HG02763 (cell line): ENCODE data around the gene HIGD2A.

Experiments
- ATAC-seq: cut with Tn5 transposase; IDR thresholded peaks from one replicate; pipeline ENCODE4 v1.9.1; 2021; ENCODE audit warnings: mild to moderate bottlenecking, moderate library complexity; ENCODE audit not compliant: unreplicated experiment

The HIGD2A gene

DNA sequence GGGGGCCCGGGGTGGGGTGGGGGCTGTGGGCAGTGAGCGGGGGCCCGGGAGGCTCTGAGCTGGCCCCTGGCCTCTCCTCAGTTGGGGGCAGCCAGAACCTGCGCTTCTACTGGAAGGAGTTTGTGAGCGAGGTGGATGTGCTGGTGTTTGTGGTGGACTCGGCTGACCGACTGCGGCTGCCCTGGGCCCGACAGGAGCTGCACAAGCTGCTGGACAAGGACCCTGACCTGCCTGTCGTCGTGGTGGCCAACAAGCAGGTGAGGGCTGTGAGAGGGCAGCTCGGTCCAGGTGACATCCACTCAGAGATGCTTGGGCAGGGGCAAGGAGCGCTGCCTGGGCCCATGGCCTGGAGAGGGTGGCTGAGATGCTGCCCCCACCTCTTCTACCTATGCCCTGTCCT is 19.8 kb upstream of the HIGD2A start:
- ATAC-seq: no peak

DNA sequence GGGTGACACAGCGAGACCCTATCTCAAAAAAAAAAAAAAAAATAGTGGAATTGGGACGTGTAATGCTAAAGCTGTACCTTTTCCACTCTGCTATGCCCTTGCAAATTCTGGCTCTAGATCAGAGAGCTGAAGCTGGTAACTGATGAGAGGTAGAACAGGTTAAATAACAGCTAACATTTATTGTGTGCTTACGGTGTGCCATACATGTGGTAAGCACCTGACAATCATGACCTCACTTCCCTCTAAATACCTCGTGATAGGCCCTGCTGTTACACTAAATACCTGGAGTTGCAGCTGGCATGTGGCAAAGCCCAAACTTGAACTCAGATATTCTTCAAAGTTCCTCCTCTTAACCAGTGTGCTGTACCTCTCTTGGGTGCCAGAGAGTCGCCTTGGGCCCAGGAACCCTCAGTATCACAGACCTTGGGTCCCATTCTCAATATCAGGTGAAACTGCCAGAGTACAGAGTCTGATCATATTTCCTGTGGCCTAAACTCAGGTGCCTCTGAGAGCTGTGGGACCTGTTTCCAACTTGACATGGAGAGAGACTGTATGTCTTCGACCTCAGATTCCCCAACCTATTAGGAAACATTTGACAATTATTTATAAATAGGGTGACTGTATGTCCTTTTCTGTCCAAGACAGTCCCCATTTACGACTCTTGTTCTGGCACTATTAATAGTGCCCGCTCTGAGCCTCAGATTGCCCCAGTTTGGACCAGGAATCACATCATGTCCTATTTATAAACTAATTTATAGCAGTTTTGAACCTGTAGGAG is 18.4 kb upstream of the HIGD2A start:
- ATAC-seq: no peak

DNA sequence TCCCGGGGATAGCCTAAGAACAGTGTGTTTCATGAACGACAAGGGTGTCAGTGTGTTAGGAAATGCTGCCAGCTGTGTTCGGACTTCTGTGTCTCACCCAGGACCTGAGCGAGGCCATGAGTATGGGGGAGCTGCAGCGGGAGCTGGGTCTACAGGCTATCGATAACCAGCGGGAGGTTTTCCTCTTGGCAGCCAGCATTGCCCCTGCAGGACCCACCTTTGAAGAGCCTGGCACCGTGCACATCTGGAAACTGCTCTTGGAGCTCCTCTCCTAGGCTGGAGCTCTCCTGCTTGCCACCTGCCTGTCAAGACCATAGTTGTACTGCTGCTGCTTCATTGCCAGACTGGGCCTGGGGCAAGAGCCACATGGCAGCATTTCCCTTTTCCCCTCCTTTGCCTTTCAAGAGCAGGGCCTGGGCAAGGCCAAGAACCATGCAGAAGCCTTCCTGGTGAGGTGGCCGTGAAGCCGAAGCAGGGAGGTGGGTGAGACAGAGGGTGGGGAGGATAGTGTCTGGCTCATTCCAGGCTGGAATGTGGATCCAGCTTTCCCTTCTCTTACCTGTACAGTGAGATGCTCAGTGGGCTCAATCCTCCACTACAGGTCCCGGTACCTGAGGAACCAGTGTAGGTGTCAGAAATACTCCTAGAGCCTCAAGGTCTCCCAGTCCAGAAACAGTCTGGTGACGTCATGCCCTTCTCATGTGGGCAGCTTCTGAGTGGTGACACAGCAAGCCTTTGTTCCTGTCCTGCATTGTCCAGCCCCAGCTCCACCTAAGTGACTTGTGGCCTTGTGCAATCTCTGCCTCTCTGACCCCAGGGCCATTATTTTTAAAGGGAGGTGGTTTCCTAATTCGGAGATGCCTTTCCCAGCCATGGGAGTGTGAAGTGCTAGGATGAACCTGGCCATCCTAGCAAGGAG is 16.7 kb upstream of the HIGD2A start:
- no peak for ATAC-seq

DNA sequence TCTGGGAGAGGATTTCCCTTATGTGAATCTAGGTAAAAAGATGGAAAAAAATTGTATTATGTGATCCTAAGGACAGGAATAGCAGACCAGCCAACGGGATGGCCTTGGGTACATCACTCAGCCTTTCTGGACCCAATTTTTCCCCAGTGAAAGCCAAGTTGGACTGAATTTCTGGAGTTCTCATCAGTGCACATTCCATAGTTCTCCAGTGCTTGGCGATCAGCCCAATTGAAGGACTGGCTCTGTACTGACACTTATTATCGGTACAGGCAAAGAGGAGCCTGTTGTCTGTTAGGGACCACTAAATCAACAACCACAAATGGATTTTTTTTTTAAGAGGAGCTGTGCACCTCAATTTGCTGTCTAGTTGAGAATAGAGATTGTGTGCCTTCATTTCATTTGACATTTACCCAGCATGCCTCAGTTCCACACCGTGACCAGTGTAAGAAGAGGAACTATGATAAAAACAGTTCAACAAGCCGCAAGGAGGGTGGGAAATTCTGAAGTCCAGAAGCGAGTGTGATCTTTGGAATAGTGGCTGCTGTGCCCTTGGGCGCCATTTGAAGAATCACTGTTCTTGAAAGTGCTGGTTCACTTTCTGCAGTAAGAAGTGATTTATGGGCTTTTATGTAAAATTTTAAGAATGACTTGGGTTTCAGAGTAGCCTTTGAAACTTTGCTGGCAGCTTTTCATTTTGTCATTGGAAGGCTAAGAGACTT is 15.3 kb upstream of the HIGD2A start:
- ATAC-seq: no peak

DNA sequence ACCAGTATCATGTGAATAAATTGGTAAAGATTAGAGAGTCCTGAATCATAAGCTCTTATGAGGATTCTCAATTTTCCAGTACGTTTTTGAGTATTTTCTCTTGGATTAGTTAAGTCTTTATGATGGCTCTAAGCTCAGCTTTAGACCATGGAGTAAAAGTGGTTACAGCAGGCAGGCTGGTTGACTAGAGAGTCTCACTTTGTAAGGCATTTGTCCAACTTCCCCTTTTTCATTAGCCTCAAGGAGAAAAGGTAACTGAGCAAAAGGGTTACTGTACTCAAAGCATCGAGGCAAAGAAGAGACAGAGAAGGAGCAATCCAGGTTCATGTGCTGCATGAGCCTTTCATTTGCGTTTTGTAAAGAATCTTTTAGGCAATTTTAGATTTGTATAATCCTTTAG is 8.7 kb upstream of the HIGD2A start:
- no peak for ATAC-seq

DNA sequence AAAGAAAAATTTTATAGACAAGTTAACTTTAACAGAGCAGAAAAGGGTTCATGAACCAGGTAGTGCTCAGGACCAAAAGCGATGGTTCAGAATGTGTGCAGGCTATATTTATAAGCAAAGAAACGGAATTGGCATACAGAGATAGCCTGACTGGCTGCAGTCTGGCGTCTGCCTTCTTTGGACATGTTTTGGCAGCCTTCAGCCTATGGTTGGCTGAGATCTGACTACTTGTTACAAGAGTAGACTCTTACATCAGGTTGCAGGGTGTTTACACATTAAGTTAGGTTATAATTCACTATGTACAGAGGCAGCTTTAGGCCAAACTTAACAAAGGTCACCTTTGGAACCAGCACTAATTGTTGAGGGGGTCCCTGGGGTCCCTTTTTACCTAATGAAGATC is 7.1 kb upstream of the HIGD2A start:
- no peak for ATAC-seq

DNA sequence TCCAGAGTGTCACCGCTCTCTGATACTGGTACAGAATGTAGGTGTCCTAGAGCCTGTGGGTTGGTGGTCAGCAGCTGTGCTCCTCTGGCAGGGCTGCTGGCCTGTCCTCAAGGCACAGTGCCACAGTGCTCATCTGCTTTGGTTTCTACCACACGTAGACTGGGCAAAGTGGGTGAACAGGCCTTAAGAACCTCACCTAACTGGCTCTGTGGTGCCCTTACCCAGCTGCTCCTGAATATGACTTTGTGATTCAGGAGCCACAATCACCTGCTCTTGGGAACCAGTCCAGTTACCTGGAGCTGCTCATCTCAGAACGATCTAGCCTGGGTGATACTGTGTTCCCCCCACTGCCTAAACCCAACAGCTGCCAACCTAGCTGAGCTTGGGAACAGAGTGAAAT is 6.6 kb upstream of the HIGD2A start:
- no peak for ATAC-seq

DNA sequence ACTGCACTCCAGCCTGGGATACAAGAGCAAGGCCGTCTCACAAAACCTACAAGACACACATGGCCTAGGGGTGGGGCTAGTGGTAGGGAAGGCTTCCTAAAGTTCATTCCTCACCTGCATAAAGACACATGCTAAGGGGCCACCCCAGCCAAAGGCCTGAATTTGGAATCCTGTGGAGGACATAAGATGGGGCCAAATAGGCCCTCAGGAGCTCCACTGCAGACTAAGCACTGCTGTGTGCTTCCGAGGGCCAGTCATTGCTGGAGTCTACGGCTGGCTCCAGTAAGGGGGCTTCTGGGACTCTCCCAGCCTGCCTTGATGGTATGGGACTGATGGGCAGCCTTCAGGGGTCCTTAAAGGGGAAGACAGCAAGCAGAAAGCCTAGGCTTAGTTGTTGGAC is 5.8 kb upstream of the HIGD2A start:
- ATAC-seq: no peak

DNA sequence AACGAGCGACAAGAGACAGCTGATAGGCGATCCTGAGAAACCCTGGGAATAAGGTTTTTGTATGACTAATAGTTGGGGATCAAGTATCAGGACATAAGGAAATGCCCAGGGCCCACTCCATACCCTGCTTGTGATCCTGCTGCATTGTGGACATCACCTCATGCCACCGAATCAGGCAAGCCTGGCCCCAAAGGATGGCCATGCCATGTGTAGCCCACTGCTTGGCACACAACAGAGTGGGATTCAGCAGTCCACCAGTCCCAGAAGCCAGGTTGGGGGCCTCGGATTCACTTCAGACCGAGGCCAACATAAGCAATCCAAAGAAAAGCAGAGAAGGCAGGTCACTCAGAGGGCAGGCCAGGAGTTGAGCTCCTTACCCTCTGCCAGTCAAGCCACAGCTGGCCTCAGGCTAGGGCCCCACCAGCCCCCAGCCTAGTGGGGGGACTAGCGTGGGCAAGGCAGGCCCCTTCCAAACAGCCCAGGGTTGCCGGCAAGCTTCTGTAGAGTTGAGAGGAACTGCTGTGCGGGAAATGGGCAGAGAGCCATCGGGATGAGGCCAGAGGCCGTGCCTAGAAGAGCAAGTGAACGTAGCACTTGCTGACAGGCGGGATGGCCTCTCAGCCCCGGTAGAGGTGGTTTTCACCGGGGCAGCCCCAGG is 5.2 kb upstream of the HIGD2A start:
- ATAC-seq: no peak

DNA sequence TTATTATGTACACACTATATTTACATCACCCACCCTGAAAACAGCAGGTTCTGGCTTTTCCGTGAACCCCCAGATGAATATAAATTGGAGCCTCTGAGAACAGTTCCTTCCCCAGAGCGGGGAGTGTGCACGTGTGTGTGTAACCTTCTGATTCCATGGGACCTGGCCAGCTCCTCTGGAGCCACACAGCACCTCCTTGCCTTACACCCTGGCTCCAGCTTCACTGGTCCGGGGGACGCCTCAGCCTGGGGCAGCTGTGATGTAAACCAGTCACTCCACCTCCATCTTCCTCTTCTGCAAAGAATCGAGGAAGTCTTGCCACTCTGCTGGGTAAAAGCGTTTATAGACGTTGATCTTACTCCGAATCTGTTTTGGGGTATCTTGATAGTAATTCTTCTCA is 4.6 kb upstream of the HIGD2A start:
- ATAC-seq: no peak

DNA sequence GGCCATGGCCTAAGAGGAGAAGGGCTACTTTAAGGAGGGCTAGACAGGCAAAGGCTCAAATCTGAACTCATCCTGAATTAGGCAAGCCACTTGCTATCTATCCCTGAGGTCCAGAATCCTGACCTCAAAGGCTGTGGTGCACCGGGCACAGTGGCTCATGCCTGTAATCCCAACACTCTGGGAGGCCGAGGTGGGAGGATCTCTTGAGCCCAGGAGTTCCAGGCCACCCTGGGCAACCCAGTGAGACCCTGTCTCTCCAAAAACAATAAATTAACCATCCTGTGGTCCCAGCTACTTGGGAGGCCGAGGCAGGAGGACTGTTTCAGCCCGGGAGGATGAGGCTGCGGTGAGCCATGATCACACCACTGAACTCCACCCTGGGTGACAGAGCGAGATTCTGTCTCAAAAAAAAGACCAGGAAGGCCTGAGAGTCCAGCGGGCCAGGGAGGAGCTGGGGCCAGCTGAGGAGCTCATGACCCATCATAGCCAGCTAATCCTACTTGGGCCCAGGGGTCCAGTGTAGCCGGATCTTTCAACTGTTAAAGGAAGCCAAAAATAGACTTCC is 4.1 kb upstream of the HIGD2A start:
- no peak for ATAC-seq

DNA sequence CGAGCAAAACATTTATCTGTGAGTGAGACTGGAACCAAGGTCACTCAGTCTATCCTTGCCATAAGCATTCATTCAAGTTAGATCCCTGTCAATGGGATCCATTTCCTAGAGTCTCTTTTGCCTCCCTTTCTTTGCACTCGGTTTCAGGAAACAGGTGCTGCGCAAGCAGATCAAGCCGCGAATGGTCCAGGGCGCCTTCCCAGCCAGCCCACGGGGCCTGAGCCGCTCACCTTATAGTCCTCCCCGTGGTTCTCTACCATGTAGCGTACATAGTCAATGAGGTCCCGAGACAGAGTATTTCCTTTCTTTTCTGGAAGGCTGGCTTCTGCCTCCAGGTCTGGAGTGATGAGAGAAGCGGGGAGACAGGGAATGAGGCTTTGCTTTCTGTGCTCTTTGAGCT is 3.6 kb upstream of the HIGD2A start:
- ATAC-seq: no peak

DNA sequence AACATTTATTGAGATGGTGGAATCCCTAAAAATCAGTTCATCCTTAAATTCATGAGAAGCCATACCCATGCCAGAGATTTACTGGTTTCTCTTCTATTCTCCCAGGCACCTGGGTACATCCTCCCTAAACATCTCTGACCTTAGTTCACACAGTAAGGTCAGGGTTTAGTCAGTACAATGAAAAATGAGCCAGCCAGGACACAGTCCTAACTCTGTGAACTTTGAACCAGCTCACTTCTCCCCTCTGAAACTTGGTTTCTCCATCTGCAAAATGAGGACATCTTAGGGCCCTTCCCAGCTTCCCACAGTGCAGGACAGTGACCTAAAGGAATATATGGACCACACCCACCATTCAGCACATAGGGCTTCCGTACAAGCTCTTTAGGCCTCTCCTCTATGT is 2.1 kb upstream of the HIGD2A start:
- no peak for ATAC-seq

DNA sequence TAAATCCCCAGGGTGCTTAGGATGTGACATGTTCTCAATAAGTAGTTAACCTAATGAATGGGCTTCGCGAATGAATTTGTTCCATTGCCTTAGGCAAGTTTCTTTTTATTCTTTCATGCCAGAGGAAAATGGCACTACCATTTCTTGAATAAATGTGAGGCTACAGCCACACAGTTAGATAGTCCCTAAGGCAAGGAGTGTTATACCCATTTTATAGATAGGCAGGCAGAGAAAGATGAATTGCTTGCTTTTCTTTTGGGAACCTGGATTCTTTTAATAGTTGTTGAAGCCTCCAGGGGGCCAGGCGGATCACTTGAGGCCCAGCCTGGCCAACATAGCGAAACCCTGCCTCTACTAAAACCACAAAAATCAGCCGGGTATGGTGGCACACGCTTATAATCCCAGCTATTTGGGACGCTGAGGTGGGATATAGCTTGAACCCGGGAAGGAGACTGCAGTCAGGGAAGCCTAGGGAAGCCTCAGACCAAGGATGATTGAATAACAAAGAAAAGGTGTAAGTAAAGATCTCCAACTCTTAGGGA is 1.1 kb upstream of the HIGD2A start:
- ATAC-seq: no peak

DNA sequence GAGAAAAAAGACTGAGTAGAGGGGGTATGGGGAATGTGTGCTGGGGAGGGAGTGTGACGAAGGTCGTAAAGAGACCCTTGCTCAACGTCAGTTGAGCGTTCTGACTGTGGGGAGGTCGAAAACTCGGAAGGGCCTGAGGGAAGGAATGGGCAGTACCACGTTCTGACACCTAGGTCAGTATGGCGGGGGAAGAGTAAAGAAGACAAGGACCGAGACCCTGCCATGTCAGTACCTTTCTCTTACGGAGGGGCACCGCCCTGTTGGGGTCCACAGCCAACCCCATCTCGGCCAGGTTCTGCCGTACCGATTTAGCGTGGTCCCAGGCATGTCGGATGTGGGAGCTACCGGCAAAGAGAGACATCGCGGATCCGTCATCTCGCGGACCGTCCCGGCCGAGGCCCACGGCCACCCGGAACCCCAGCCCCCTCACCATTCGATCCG is 528 bp upstream of the HIGD2A start:
- no peak for ATAC-seq

DNA sequence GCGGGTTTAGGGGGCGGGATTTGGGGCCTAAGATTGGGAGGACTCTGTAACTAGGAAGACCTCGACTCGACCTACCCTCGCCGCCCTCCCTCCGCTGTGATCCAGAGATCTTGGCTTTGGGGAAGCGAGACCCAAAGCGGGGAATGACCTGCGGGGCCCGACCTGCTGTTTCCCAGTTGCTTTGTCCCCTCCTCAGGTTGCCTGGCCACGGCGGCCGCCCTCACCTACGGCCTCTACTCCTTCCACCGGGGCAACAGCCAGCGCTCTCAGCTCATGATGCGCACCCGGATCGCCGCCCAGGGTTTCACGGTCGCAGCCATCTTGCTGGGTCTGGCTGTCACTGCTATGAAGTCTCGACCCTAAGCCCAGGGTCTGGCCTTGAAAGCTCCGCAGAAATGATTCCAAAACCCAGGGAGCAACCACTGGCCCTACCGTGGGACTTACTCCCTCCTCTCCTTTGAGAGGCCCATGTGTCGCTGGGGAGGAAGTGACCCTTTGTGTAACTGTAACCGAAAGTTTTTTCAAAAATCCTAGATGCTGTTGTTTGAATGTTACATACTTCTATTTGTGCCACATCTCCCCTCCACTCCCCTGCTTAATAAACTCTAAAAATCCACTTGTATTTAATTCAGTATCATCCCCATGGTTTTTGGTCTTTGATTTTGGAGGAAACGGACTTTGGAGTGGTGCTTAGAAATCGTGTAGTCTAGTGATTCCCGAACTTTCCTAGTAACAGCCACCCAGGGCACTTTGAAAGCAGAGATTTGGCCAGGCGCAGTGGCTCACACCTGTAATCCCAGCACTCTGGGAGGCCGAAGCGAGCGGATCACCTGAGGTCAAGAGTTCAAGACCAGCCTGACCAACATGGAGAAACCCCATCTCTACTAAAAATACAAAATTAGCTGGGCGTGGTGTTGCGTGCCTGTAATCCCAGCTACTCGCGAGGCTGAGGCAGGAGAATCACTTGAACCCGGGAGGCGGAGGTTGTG is 878 bp downstream of the HIGD2A start:
- peak; percentile 21 for ATAC-seq

DNA sequence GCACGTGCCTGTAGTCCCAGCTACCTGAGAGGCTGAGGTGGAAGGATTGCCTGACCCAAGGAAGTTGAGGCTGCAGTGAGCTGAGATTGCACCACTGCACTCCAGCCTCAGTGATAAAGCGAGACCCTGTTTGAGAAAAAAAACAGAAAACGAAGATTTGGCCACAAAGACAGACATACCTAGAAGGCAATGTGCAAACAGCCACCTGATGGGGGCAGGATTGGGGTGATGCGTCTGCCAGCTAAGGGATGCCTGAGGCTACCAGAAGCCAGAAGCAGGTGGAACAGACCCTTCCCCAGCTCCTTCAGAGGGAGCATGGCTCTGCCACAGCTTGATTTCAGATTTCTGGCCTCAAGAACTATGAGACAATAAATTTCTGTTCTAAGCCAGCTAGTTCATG is 2.9 kb downstream of the HIGD2A start:
- ATAC-seq: no peak

DNA sequence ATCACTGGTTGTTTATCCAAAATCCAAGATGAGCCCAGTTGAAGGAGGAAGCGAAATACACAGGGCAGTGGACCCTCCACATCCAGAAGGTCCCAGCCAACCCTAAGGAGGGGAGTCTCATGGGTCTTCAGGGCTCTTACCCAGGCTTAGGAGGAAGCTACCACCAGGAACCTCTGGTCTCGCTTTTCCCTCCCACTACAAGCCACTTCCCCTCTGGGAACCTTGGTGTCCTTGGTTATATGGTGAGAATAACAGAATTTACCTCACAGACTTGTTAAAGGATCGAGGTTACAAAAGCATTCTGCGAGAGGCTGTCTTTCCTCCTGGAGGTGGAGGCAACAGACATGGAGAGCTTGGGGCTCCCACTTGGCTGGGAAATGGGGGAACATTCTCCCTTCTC is 3.4 kb downstream of the HIGD2A start:
- ATAC-seq: no peak

DNA sequence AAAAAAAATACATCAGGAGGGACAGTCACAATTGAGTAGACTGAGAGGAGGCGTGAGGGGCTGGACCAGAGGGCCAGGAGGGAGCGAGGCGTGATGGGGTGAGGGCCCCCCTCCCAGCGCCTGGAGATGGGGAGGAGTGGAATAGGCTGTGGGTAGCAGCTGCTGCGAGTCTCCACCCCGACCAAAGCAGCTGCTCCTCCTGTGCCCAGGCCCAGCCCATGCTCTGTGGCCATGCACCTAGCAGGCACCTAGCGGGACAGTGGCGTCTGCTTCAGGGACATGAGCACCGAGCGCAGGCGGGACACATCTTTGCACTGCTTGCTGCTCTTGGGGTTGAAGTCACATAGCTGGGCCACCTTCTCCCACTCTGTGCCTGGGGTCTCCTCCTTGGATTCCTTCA is 4.0 kb downstream of the HIGD2A start:
- ATAC-seq: no peak
